SKM-1 treated with dmso at 0.1 percent for 144 hours (cell line): ENCODE data around the gene PTH2.
"Not testable (repeated sequence)": the region's sequence is repeated elsewhere in the genome, so short reads cannot be mapped to it uniquely, and the experiment has no call there.

Experiments
- DNase-seq: peaks from one replicate; lab custom pipeline; 2025; ENCODE audit not compliant: unreplicated experiment; lab: John Stamatoyannopoulos, UW

The PTH2 gene

GRCh38 chr19:49448432-49448786 is 25.2 kb upstream of the PTH2 start:
- DNase-seq = no peak

- no peak for DNase-seq
Measured at GRCh38 chr19:49447485-49448431, 24.5 kb upstream of the PTH2 start.

- no peak for DNase-seq
Measured at GRCh38 chr19:49445997-49446396, 22.8 kb upstream of the PTH2 start.

GRCh38 chr19:49444100-49444700 is 21.0 kb upstream of the PTH2 start:
- DNase-seq = not testable (repeated sequence)

GRCh38 chr19:49443366-49444099 is 20.3 kb upstream of the PTH2 start:
- peak; percentile 67 for DNase-seq

- no peak for DNase-seq
Measured at GRCh38 chr19:49442771-49443365, 19.6 kb upstream of the PTH2 start.

DNA sequence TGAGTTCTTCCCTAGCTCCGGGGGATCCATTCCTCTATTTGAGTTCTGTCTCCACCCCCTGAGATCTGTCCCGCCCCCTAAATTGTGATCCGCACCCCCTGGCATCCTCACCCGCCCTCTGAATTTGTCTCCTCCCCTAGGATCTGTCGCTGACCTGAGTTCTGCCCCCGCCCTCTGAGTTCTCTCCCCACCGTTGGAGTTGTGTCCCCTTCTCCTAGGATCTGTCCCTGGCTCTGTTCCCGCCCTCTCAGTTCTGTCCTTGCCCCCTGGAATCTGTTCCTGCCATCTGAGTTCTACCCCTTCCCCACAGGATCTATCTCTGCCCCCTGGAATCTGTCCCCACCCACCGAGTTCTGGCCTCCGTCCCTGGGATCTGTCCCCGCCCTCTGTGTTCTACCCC is 19.1 kb upstream of the PTH2 start:
- no peak for DNase-seq

DNA sequence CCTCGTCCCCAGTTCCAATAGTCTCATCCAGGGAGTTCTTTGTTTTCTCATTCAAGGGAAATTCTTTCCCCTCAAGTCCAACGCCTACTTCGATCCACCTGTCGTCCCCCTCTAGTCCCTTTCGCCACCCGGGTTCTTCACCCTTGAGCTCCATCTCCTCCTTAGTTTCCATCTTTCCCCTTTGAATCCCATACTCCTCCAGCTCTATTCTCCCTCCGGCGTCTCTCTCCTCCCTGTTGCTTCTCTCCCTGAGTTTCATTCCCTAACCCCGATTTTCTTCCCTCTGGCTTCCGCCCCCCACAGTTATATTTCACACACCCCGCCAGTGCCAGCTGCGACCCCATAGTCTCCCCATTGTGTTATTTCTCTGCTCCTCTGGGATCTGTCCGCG is 18.7 kb upstream of the PTH2 start:
- DNase-seq = no peak

GRCh38 chr19:49441210-49441959 is 18.1 kb upstream of the PTH2 start, which contains the start of gene SLC17A7:
Gene SLC17A7 (minus strand): TSS chr19:49441527. CDS start chr19:49441379, 148 bp downstream.
- DNase-seq = no peak

DNA sequence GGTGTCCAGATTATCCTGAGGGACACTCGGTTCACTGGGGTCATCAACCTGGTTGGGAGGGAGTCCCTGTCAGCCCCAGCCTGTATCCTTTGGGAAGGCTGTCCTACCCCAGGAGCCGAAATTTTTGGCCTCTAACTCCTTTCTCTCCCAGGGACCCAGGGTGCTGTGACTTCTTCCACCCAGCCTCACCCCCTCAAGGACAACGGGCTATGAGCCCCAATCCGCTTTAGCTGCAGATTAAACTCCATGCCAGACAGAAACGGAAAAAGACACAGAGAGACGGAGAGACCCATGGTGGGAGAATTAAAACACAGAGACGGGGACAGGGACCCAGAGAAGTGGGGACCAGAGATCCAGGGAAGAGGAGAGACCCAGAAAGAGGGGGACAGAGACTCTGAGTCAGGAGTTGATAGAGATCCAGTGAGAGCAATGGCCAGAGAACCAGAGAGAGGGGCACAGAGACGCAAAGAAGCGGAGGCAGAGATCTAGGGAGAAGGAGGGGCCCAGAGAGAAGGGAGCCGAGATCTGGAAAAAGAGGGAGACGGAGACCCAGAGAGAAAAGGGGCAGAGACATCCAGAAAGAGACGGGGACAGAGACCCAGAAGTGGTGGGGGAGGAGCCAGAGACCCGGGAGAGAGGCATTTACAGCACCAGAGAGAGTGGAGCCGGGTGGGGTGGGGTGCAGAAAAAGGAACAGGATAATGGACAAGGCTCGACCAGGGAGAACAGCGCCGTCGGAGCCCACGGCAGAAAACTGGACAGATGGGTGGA is 17.4 kb upstream of the PTH2 start:
- DNase-seq = no peak

DNA sequence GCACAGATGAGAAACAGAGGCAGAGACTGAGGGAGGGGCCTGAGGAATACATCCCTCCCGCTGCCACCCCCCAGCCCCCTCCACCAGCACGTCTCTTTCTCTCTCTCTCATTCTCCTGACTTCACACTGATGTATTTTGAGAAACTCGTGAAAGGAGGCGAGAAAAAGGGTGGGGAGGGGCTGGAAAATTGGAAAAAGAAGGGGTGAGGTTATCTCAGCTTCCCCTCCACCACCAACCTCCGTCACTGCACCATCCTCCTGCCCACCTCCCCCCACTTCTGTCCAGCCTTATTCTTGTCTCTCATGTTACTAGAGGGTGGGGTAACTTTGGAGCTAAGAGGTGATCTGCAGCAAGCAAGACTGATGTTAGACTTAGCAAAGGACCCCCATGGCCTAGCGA is 16.6 kb upstream of the PTH2 start:
- no peak for DNase-seq

DNA sequence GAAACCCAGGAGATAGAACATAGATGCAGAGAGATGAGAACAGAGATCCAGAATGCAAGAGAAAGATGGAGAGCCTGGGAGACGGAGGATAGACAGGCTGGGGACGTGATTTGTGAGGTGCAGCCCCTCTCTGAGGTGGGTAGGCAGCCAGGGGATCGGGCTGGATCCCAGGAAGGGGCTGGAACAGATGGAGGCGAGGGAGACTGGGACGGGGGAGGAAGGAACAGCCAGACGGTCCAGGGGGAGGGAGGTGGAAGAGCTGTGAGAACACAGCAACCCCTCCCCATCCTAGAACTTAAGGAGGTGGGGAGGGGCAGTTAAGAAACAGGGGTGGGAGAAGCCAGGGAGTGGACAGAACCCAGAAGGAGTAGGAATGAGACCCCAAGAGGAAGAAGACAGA is 15.0 kb upstream of the PTH2 start:
- no peak for DNase-seq

- DNase-seq = no peak
Measured at GRCh38 chr19:49437231-49437630, 14.0 kb upstream of the PTH2 start.

- no peak for DNase-seq
Measured at GRCh38 chr19:49436381-49437017, 13.3 kb upstream of the PTH2 start.

DNA sequence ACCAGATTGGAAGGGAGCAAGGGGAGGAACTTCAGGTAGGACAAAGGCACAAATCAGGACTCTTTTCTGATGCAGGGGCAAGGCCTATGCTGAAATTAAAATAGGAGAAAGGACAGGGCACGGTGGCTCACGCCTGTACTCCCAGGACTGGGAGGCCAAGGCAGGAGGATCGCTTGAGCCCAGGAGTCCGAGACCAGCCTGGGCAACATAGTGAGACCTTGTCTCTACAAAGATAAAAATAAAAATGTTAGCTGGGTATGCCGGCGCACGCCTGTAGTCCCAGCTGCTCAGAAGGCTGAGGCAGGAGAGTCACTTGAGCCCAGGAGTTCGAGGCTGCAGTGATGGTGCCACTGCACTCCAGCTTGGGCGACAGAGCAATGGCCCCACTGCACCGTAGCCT is 12.4 kb upstream of the PTH2 start:
- no peak for DNase-seq

DNA sequence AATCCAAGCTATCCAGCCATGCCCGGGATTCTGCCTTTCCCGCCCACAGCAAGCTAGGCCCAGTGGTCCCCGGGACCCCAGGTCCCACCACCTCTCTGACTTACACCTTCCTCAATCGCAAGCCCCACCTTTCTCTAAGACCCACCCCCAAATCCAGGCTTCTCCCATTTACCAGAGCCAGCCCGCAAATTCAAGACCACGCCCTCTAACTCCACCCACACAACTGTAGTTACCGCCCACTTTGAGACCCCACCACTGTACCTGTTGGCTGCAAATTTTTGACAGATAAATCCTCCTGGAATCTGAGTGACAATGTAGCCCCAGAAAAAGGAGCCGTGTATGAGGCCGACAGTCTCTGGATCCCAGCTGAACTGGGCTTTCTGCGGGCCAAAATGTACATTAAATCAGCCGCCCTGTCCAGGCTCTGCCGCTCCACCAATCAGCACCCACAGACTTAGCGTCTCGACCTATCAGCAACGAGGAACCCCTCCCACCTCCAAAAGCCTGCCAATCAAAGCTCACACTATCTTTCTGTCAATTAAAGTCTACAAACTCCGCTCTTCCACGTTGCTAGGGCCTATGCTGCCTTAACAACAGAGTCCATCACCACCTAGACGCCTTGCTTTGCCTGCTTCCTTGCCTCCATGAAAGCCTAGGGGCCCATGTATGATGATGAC is 11.8 kb upstream of the PTH2 start:
- no peak for DNase-seq

DNA sequence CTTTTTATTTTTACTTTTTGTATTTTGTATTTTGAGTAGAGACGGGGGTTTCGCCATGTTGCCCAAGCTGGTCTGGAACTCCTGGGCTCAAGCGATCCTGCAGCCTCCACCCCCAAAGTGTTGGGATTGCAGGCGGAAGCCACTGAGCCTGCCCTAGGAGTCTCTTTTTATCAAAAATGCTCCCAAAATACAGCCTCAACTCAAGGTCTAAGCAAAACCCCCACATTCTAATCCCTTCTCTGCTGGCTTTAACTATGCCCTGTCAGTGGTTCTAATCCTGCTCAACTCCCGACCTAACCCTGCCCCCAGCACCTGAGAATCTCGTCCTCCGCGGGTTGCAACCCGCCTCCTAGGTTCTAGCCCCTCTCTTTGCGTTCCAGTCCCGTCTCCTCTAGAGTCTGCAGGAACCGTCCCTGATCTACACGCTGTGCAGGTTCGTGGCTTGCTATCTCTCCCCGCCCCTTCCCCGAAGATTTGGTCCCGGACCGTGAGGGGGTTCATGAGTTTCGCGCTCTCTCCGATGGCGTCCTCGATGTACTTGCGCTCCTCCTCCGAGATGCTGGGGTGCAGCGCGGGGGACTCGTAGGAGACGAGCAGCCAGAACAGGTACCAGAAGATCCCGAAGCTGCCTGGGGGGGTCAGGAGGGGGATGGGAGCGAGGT is 10.1 kb upstream of the PTH2 start:
- no peak for DNase-seq
